Measurements from ENCODE around the gene PUSL1.

The PUSL1 gene, protein sequence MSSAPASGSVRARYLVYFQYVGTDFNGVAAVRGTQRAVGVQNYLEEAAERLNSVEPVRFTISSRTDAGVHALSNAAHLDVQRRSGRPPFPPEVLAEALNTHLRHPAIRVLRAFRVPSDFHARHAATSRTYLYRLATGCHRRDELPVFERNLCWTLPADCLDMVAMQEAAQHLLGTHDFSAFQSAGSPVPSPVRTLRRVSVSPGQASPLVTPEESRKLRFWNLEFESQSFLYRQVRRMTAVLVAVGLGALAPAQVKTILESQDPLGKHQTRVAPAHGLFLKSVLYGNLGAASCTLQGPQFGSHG

DNA sequence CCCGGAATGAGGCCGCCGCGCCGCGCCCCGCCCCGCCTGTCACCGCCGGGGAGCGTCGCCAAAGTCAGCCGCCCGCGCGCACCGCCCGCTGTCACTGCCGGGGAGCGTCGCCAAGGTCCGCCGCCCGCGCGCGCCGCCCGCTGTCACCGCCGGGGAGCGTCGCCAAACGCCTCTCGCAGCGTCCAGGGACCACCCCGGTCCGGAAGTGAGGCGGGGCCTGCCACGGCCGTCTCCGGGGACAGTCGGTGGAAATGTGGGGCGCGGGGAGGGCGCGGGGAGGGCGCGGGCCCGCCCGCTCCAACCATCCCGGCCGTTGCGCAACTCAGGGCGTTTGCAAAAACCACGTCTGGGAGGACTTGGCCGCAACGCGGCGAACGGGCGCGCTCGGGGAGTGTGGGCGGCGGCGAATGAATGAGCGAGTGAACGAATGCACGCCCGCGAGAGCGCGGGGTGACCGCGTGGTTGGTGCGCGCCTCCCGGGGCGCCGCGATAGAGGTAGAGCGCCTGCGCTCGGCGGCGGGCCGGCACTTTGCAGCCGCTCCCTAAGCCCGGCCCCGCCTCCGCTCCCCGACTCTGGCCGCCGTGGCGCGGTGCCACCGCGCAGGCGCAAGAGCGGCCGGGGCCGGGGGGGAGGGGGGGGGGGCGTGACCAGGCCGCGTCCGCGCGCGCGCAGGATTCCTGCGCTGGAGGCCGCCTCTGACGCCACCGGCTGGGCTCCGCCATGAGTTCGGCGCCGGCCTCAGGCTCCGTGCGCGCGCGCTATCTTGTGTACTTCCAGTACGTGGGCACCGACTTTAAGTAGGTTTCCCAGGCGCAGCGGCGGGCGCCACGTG lies at the start of gene PUSL1, which contains the start of gene ACAP3:
Gene PUSL1, plus strand, starts transcription at position 675 of the 833 bp plus-strand sequence. Its CDS starts 47 bp downstream, at position 722.
Gene ACAP3, minus strand, starts transcription at position 8 of the 833 bp plus-strand sequence. CDS start 115 bp downstream, outside the sequence.
- DNase-seq: peak; percentile 90

DNA sequence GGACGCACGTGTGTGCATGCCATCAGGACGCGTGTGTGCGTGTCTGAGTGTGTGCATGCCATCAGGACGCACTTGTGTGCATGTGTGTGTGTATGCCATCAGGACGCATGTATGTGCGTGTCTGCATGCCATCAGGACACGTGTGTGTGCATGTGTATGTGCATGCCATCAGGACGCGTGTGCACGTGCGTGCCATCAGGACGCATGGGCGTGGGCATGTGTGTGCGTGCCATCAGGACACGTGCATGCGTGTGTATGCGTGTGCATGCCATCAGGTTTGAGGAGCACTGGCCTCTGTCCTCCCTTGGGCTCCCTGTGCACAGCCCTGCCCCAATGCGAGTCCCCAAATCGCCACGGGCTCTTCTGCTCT lies 49.3 kb upstream of the PUSL1 start:
- no peak for DNase-seq

DNA sequence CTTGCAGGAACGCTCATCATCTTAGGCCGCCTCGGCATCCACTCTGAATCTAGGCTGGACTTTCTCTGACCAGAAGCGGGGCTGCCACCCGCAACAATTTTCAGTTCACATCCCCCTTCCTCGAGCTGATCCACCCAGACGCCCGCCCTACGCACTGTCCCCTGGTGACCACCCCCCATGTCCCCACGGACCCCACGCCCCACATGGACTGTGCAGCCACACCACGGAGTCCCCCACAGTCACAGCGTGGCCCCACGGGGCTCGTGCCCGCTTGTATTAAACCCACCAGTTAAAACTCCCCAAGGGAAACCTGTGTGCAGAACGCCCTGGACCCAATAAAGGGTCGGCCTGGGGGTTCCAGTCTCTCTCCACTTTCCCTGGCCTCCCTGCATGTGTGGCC lies 48.9 kb upstream of the PUSL1 start:
- no peak for DNase-seq

DNA sequence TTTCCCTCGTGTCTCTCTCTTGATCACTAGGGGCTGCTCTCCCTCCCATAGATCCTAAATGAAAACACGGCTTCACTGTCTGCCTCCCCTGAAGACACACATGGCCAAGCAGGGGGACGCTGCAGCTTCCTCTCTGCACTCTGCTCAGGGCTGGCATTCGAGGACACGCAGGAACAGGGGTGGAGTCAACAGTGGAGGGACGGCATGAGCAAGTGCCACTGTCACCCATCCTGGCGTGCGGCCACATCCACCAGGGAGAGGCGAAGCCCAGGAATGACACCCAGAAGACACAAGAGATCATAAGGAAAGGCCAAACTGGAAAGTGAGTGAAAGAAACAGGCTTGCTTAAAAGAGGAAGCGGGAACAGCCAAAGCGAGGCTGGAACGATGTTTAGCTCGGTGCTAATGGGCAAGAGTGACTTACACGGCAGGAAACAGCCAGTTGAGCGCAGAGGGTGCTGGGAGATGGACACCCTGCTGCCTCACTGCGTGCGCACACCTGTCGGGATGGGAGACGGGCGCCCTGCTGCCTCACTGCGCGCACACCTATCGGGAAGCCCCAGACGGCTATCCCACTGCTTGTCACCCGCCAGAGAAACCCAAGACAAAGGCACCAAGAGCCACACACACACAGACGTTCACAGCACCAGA lies 48.3 kb upstream of the PUSL1 start:
- no peak for DNase-seq

DNA sequence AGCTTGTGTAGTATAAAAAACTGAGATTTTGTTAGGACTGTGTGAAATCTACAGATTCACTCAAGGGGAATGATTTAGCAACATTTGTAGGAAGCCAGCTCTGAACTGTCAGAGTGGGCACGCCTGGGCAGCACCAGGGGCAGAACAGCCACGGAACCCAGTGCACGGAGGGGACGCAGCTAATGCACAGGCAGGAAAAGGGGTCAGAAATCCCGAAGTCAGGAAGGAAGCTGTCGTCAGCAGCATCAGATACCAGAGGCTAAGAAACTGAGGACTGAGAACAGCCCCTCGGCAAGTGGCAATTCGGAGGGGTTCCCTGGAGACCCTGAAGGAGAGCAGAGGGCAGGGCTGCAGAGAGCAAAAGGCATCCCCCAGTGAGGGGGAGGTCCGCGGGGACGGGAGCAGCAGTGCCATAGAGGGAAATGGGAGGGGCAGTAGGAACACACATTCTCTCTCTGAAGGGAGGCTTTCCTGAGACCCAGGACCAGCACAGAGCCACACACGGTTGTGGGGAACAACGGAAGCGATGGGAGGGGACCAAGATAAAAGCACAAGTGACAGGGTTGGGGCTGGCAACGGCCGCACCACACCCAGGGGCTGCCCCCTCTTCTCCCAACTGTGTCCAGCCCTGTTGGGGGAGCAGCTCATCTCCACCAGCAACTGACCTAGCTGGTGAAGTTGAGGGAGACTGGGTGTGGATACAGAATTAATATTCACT lies 47.4 kb upstream of the PUSL1 start:
- DNase-seq: no peak

DNA sequence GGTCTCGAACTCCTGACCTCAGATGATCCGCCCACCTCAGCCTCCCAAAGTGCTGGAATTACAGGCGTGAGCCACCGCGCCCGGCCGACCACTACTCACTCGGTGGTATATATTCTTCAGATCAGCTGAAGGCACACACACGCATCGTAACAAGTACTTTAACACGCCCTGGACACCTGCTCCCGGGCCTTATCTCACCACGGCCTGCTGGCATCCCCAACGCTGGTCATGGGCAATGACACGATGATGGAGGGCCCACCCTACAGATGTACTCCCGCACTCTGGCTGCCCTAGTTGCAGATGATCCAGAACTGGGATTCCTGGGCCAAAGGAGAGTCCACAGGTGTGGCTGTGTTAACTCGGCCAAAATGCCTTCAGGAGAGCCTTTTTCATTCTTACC lies 46.3 kb upstream of the PUSL1 start:
- no peak for DNase-seq

DNA sequence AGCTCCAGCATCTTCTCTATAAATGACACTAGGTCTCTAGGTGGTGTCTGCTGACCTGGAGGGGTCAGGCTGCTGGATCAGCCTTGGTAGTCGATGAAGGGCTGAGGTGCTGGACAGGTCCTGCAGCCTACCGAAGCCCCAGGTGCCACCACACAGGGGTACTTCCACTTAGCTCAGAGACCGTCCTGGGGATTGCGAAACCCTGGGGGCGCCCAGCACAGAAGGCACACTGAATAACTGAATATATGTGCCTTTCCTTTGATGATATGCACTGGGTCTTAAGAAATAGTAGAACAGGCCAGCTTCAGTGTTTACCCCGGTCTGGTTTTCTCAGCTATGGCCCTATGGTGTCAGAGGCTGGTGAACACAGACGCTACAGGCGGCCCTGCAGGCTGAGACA lies 45.6 kb upstream of the PUSL1 start:
- no peak for DNase-seq

DNA sequence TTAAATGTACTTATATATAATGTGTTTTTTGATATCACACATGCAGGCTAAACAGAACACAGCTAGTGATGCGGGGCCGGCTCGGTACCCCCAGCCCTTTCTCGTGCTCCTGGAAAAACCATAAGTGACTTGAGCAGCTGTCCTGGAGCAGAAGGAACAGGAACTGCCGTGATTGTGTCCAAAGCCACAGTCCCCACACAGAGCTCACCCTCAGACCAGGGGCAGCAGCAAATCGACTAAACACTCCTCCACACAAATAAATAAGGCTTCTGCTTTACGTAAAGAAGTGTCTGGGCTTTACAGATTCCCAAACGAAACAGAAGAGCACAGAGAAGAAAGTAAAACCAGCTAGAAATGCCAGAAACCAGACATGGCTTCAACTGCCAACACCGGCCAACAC lies 44.4 kb upstream of the PUSL1 start:
- DNase-seq: no peak

DNA sequence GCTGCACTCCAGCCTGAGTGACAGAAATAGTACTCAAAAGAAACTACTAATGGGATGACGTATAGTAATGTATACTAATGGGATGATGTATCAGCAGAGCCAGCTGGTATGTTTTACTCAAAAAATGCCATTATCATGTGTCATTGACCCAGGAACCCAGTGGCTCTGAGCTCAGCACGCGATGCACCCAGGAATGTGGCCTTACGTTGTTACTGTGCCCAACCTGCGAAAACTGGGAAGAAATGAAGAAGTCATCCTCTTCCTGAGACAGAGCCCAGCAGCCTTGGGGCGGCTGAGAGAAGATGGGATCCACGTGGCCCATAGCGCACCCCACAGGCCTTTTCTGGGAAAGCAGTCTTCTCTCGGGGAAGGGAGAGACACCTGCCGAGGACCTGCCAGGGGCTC lies 43.5 kb upstream of the PUSL1 start:
- DNase-seq: no peak

DNA sequence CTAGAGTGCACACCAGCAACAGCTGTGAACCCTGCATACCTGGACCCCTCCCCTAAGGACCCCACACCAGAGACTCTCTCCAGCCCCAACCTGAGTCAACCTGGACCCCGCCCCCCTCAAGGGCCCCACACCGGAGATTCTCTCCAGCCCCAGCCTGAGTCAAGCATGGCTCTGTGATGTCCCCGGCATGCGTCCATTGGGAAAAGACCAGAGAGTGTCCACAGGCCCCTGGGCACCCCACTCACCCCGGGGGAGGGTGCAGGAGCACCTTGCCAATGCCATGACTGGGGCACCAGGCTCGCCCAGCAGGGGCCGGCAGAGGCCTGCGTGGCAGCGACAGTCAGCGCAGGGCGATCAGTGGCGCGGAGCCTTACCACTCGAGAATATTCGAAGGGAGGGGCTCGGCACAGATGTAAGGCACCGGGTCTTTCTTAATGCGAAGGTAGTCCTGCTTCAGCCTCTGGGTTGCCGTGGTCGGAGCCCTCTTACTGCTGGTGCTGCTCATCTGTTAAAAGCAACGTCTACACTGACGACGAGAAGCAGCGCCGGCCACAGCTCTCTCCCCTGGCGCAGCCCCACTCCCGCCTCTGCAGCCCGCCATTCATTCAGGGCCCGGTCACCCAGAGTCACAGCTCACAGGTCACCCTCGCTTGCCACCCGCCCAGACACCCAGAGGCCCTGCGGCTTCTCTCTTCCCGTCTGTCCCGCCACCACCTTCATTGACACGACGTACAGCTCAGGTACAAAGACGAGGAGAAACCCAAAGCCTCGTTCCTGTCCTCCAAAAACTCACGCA lies 40.7 kb upstream of the PUSL1 start:
- no peak for DNase-seq

DNA sequence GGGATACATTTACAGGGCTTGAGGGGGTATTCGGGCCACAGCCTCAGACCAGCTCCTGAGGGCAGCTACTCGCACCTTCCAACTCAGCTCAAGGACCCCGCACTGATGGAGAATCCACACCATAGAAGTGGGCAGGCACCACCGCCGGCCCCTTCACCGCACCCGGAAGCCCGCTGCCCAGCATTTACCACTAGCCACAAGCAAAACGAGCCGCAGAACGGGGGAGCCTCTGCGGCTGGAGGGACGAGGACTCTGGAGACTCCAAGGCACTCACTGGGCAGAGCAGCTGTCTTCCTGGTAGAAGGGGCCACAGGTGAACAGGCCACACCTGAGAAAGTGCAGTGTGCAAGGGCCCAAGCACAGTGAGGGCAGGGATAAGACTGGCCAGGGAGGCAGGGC lies 40.1 kb upstream of the PUSL1 start:
- no peak for DNase-seq

DNA sequence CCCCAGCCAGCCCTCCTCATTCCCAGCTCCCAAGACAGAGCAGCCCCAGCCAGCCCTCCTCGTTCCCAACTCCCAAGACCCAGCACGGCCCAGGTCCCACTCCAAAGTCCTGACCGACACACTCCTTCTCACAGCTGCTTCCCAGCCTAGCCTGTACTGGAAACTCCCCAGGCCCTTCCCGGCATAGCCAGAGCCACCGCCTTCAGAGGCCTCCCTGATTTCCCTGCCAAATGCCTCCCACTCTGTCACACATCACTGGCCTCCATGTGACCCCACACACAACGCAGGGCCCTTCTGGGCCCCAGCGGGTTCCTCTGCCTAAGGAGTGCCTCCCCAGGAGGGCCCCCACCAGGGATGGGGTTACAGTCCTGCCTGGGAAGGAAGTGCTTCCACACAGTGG lies 37.6 kb upstream of the PUSL1 start:
- no peak for DNase-seq

DNA sequence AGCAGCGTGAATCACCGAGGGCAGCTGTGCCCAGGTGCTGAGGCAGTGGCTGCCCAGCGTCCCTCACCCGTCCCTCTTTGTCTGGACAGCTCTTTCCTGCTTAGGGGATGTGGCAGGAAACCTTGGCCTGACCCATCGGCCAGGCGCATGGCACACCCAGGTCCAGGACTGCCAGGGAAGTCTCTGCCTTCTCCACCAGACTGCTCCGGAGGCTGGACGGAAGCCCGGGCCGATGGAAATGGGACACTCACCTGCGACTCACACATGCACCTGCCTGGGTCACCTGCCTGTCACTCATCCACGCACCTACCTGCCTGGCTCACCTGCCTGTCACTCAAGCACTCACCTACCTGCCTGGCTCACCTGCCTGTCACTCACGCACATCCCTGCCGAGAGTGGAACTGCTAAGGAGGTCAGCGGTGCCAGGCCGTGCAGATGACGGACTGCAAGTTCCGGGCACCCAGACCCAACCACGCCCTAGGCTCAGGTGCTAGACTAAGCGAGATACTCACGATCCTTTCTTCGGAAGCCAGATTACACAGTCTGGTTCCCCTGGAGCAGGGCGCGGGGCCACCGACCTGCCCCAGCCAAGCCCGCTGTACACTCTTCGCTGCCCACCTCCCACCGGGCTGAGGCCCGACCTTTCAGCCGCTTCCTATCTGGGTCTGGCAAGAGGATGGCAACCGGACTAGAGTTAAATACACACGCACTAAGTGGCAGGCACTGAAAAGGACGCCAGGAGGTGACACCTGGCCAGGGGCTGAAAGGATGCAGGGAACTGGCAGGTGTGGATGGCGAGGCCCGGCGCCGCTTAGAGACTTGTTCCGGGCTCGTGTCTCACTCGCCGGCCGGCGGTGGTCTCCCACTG lies 35.8 kb upstream of the PUSL1 start:
- no peak for DNase-seq

DNA sequence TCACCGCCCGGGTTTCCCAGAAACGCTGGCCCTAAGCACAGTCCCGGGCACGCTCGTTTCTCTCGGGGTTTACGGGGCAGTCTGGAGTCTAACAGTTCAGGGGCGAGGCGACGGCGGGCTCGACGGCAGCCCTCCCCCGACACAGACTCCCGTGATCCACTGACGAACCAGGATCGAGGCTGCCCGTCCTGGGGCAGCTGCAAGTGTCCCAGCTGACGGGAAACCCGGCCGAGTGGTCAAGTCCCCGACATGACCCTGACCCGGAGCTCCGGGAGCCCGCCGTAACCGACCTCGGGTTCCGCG lies 35.2 kb upstream of the PUSL1 start:
- no peak for DNase-seq

DNA sequence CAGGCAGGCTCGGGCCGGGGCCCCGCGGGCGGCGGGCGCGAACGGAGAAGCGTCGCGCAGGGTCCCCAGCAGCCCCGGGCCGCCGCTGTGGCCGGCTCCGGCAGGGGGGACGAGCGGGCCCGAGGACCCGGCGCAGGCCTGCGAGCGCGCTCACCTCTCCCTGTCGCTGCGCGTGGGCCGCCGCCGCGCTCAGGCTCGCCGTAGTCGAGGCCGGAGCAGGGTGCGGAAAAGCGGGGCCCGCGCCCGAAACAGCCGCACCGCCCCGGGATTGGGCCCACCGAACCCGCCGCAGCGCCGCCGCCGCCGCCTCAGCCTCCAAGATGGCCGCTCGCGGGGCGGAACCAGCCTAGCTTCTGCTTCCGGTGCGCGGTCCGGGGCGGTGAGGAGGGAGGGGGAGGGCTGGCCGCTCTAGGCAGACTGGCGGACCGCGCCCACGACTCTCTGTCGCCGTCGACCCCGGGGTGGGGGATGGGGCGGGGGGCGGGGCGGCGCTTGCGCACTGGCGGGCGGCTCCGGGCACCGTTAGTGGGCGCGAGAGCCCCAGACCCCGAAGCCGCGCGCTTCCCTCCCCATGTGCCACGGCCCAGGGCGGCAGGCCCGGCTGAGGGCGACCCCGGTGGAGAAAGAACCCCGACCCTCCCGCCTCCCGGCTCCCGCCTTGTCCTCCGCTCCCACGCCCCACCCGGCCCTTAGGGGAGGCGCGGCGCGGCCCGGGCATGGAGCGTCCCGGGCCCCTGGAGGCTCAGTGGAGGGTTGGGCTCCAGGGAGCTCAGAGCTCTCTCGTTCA lies 34.7 kb upstream of the PUSL1 start, which contains the start of gene UBE2J2:
Gene UBE2J2, minus strand, starts transcription at position 343 of the 787 bp plus-strand sequence. CDS start 5,862 bp downstream, outside the sequence.
- peak; percentile 89 for DNase-seq

DNA sequence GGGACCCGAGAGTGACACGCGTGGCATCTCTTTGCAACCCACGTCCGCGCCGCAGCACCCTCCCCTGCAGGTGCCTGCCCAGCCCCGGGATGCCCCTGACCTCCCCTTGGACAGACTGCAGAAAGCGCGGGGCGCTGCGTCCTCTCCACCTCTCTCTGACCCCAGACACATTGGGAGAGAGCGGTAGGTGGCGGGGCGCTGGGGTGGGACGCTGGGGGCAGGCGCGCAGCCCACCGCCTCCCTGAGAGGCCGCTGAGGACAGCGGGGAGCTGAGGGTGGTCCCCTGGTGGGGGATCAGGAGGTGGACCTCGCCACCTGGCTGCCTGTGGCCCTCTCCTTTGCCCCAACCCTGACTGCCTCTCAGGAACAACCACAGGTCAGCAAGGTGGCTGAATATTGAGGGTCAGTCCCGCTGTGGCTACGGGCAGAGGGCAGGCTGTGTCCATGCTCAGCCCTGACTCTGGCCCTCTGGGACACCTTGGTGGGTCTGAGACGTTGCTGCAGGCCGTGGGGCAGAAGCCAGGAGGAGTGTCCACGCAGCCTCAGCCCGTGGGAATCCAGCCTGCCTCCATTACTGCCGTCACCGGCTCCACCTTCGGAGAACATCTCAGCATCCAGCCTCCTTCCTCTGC lies 34.0 kb upstream of the PUSL1 start:
- DNase-seq: no peak

DNA sequence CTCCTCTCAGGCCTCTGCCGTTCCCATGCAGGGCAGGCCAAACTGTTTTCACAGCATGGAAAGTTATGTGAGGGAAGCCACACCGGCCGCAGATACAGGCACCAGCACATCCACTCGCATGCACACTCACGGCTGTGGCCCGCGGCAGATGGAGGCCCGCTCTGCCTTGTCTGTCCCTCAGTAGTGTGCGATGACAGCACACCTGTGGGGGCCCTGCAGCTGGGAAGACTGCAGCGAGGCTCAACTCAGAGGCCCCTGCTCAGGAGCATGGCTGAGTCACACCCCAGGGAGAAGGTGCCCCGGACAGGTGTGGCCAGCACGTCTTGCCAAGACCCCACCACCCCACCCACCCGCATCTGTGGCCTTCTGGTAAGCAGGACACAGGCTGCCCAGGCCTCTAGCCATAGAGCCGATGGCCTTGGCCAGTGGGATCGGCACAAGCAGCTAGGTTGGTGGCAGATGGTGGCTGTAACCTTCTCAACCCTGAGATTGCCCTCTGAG lies 33.4 kb upstream of the PUSL1 start:
- no peak for DNase-seq

DNA sequence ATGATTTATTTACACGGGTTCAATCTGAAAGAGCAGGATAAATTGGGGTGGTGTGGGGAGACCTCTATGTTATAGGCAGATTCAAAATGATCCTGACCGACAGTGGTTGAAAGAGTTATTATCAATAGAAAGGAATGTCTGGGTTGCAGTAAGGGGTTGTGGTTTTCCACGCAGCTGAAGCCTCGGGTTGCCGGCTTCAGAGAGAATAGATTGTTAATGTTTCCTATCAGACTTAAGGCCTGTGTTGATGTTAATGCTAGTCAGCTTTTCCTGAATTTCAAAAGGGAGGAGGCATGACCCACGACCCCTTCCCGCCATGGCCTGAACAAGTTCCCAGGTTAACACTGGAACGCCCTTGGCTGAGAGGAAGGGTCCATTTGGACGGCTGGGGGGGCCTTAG lies 32.6 kb upstream of the PUSL1 start:
- DNase-seq: no peak

DNA sequence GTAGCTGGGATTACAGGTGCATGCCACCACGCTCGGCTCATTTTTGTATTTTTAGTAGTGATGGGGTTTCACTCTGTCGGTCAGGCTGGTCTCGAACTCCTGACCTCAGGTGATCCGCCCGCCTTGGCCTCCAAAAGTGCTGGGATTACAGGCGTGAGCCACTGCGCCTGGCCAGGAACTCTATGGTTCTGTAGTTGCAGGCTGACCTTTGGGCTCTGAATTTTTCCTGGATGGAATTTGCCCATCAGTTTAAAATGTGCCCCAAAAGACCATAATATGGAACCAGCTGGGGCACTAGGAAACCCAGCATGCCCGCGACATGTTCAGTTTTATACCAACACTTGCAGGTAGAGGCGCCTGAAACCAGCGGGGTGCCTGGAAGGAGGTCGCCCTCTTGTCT lies 29.8 kb upstream of the PUSL1 start:
- DNase-seq: no peak

DNA sequence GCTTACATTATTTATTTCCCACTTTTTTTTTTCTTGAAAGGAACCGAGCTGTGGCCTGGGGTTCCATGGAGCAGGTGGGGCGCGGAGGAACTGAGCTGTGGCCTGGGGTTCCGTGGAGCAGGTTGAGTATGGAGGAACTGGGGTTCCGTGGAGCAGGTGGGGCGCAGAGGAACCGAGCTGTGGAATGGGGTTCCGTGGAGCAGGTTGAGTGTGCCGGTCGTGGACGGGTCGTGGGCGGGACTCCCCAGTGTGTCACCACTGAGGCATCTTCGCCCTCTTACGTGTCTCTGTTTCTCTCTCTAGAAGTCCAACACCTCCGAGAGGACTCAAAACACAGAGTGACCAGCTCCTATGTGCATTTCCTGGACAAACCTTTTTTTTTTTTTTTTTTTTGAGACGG lies 29.4 kb upstream of the PUSL1 start:
- no peak for DNase-seq
